Non-pigmented ciliary epithelial cell (primary cell): ENCODE data around the gene PLAAT2.
"Not testable (repeated sequence)": the region's sequence is repeated elsewhere in the genome, so short reads cannot be mapped to it uniquely, and the experiment has no call there.

Experiments used
- DNase-seq: peaks from one replicate; pipeline ENCODE4 v3.0.0-alpha.2; 2010; ENCODE audit warnings: low read depth

Gene PLAAT2

DNA sequence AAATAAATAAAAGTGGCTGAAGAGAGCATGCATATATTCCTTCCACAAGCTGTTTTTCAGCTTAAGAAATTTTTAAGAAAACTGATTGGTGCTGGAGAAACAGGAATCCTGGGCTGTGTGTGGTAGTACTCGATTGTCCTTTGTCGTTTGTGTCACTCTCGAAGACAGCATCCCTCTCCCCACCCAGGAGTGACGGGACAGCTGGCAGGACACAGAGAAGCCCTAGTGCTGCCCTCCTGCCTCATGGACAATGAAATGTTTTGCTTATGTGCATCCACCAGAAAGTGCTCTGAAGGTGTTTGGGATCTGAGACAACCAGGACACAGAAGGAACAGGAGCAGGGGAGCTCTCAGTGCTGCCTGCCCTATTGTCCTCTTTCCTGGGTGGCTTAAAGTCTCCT, 13.8 kb downstream of the PLAAT2 start:
- no peak for DNase-seq

- no peak for DNase-seq
Observed at GRCh38 chr11:63548178-63548577, 15.0 kb downstream of the PLAAT2 start.

- no peak for DNase-seq
Observed at GRCh38 chr11:63547061-63547460, 16.1 kb downstream of the PLAAT2 start.

- no peak for DNase-seq
Observed at GRCh38 chr11:63543711-63544110, 19.5 kb downstream of the PLAAT2 start.

- DNase-seq = not testable (repeated sequence)
Observed at GRCh38 chr11:63542506-63542905, 20.7 kb downstream of the PLAAT2 start.

- DNase-seq = no peak
Observed at GRCh38 chr11:63537293-63538101, 25.7 kb downstream of the PLAAT2 start.

GRCh38 chr11:63536669-63537292, 26.4 kb downstream of the PLAAT2 start, which contains the start of gene PLAAT4:
Gene PLAAT4, plus strand, starts transcription at chr11:63536808. Its CDS starts 61 bp downstream, at chr11:63536869.
- no peak for DNase-seq

- DNase-seq = no peak
Observed at GRCh38 chr11:63535734-63536133, 27.4 kb downstream of the PLAAT2 start.

GRCh38 chr11:63534895-63535461, 28.2 kb downstream of the PLAAT2 start:
- no peak for DNase-seq

DNA sequence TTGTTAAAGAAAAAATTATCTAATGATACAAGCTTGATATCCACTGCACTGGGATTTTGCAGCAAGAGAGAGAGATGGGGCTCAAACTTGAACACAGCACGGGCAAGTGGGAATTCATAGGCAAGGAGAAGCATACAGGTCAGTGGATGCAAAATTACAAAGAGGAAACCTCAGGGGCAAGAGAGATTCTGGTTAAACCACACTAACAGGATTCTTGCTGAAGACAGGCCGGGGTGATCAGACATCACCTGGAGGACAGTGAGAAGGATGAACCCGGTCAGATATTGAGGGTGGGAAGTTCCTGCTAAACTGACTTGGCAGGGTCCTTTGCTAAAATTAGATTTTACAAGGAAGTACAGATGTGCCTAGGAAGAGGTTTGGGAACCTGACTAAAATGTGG, 29.1 kb downstream of the PLAAT2 start:
- DNase-seq = no peak

- DNase-seq = no peak
Observed at GRCh38 chr11:63532799-63533475, 30.2 kb downstream of the PLAAT2 start.

DNA sequence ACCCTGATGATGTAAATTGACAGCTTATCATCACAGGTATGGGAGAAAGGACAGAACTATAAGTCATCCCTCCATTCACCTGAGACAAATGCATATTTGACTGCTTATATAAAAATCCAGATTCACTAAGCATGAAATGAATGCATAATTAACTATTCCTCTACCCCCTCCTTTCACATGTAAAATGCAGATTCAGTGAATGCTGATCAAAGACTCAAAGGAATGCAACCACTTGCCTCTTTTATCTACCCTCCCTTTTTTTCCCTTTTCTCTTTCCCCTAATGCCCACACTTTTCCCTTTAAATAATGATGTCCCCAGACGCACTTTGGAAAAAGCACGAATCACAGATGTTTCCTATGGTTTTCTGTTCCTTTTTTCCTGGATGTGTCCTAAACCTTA, 31.1 kb downstream of the PLAAT2 start:
- DNase-seq = no peak

GRCh38 chr11:63531074-63531792, 31.9 kb downstream of the PLAAT2 start:
- peak; percentile 94 for DNase-seq

DNA sequence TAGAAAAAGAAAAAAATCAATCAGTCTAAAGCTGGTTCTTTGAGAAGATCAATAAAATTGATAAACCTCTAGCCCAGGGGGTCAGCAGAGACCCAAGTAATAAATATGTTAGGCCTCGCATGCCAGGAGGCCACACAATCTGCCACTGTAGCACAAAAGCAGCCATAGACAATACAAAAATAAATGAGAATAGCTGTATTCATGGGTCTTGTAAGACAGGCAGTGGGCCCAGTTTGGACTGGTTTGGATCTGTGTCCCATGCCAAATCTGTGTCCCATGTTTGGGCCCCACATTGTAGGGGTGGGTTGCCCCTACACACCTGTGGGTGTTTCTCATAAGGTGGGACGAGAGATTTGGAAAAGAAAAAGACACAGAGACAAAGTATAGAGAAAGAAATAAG, 33.2 kb downstream of the PLAAT2 start:
- no peak for DNase-seq

GRCh38 chr11:63529373-63529772, 33.8 kb downstream of the PLAAT2 start:
- DNase-seq = not testable (repeated sequence)

DNA sequence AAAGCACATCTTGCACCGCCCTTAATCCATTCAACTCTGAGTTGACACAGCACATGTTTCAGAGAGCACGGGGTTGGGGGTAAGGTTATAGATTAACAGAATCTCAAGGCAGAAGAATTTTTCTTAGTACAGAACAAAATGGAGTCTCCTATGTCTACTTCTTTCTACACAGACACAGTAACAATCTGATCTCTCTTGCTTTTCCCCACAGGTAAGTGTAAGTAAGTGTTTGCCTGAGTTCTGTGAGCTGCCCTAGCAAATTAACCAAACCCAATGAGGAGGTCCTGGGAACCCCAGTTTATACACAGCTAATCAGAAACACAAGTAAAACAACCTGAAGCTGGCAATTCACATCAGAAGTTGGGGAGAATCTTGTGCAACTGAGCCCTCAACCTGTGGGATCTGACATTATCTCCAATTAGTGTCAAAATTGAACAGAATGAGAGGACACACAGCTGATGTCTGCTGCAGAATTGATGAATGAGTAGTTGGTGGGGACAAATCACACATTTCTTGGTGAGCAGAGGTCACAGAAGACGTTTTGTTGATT, 34.4 kb downstream of the PLAAT2 start:
- not testable (repeated sequence) for DNase-seq

- DNase-seq = not testable (repeated sequence)
Observed at GRCh38 chr11:63528156-63528555, 35.0 kb downstream of the PLAAT2 start.

DNA sequence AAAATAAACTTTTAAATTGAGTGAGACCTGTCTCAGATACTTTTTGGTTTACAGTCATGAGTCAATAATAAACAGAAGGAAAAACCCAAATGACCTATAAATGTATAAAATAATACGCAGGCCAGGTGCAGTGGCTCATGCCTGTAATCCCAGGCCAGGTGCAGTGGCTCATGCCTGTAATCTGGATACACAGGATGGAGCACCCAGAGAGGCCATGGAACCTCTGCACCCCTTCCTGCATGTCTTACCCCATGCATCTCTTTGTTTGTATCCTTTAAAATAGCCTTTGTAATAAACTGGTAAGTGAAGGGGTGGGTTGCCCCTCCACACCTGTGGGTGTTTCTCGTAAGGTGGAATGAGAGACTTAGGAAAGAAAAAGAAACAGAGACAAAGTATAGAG, 35.5 kb downstream of the PLAAT2 start:
- DNase-seq = no peak

GRCh38 chr11:63523151-63523550, 40.0 kb downstream of the PLAAT2 start:
- no peak for DNase-seq

DNA sequence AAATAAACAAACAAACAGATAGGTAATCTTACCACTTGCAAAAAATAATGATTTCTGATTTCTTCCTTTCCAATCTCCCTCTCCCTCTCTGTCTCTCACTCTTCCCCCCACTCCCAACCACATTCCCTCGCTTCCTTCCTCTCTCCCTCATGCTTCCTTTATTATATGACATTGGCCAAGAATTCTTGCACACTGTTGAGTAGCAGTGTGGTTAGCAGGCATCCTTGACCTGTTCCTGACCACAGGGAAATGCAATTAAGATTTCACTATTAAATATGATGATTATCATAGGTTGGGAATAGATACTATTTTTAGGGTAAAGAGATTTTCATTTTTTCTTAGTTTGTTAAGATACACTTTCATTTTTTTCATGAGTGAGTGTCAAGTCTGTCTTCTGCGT, 41.3 kb downstream of the PLAAT2 start:
- no peak for DNase-seq

DNA sequence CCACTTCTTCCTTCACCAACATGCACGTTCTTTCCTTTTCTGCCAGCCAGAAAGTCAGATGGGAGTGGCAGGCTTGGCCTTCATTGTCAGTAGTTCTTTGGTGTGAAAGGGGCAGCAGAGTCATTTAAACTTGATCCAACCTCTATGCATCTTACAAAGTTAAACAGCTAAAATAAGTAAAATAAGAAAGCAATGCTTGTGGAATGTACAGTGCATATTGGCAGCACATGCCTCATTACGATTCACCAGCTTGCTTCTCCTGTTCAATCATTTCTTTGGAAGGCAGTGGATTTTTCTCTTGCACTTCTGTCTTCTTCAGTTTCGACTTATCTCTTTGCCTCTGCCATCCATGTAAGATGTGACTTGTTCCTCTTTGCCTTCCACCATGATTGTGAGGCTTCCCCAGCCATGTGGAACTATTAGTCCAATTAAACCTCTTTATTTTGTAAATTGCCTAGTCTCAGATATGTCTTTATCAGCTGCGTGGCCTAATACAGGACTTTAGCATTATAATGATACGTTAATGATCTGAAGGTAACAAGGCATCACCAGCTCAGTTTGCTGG, 42.5 kb downstream of the PLAAT2 start:
- no peak for DNase-seq
